Measurements from ENCODE around the gene PML. TPM values are rescaled to one million over a fixed set of nuclear protein-coding genes. Genes with fewer than 3 reads are reported as not detected.

Gene PML
- total and polyA plus RNA-seq, 9 of the 15 experiments (the other 6 are each of a cell fraction or from before 2014, with no cell fraction given) = 5.0 to 50.7 (median 10.1) TPM

- Histone ChIP-seq H3K9me1 (ENCODE audit: control insufficient read depth, insufficient read depth, low read length) (no peaks in the 10 kb centered on the region), H3K4me3 (no peak overlapping the region), H3K27me3 (ENCODE audit: control insufficient read depth in 2 of 2, insufficient read depth in 2 of 2, low read length in 2 of 2) (peaks cover 0 to 5% of the 10 kb centered on the region in 2 experiments; a peak in 2 of 5 replicates), H3K27ac (ENCODE audit: extremely low read depth, low read depth, low read length) (no peak overlapping the region), H3K9me3 (replicated peaks; ENCODE audit: control insufficient read depth, insufficient read depth, low read depth, low read length) (no peaks in the 10 kb centered on the region), H3K4me2 (ENCODE audit: insufficient read depth, low read length) (no peak overlapping the region), H2AFZ (ENCODE audit: low read depth, low read length) (no peak overlapping the region), H4K20me1 (replicated peaks; ENCODE audit: control insufficient read depth, insufficient read depth, low read length) (peaks cover 13% of the 10 kb centered on the region; the same call in 1 of the 2 replicates), H3K9ac (ENCODE audit: insufficient read depth in 1 of 2, low read depth in 2 of 2, low read length in 2 of 2) (no peak overlapping the region), H3K4me1 (replicated peaks in 1 of 2; ENCODE audit: control insufficient read depth in 2 of 2, insufficient read depth in 2 of 2, low read length in 2 of 2) (peaks cover 0 to 3% of the 10 kb centered on the region in 2 experiments; a peak in 2 of 5 replicates), H3K79me2 (ENCODE audit: control insufficient read depth, insufficient read depth, low read length) (no peaks in the 10 kb centered on the region), H3K36me3 (ENCODE audit: control insufficient read depth, insufficient read depth, low read length) (no peaks in the 10 kb centered on the region)
- no peak for TF ChIP-seq ZNF449 (CRISPR knock-in tag; IDR thresholded peaks at IDR 0.05)
- TF ChIP-seq CBX1 (IDR thresholded peaks at IDR 0.05; ENCODE audit: low read depth) = no peak
- no peak for TF ChIP-seq ZNF407 (IDR thresholded peaks at IDR 0.05; ENCODE audit: low read depth)
- no peak for TF ChIP-seq SNAPC5 (CRISPR knock-in tag; IDR thresholded peaks at IDR 0.05)
- no peak for TF ChIP-seq TEAD1 (CRISPR knock-in tag; IDR thresholded peaks at IDR 0.05)
- TF ChIP-seq ZNF668 (CRISPR knock-in tag; IDR thresholded peaks at IDR 0.05) = no peak
- TF ChIP-seq ZNF699 (CRISPR knock-in tag; IDR thresholded peaks at IDR 0.05; ENCODE audit: insufficient replicate concordance) = no peak
- no peak for TF ChIP-seq STAG1 (CRISPR knock-in tag; IDR thresholded peaks at IDR 0.05; ENCODE audit: borderline replicate concordance)
- TF ChIP-seq GTF2B (IDR thresholded peaks at IDR 0.05; ENCODE audit: extremely low read depth, insufficient read length) = no peak
- no TSS peak for BruUV-seq (replicated peaks)
- FAIRE-seq (no peak), DNase-seq (ENCODE audit: extremely low read depth in 1 of 4, low spot score in 3 of 4) (no peak), ATAC-seq (no peak)
- in situ Hi-C loops (cut with MboI) (loop anchor here (10.0 to 25.0 kb wide), 2 partner anchors 75 to 1388 kb away; partner anchors contain the start of gene GOLGA6B), intact Hi-C loops (cut with micrococcal nuclease) (loop anchor here (5.0 kb wide), 2 partner anchors 78 to 272 kb away; no protein-coding TSS in a partner anchor)
- 7% methylated on average over 5 of the region's 5 CpGs for WGBS (ENCODE audit: insufficient coverage, low coverage, missing lambda C conversion rate)
- ChIA-PET CTCF (ENCODE audit: low intra/inter-chr PET ratio) (no interaction called here), POLR2A (interaction anchor here (1.0 kb wide), 1 partner anchor 9 kb away, joined by 4 read pairs; no protein-coding TSS in a partner anchor)
These were observed 55.6 kb downstream of the PML start for GRCh38 chr15:74050127-74050526.

Measured in K562 (cell line).